Measurements from ENCODE around the gene MOB3C. TPM values are rescaled to one million over a fixed set of nuclear protein-coding genes. Genes with fewer than 3 reads are reported as not detected.
A peak's percentile ranks its signal among the peaks of the same experiment; 100 is the strongest.

Gene MOB3C
- polyA plus RNA-seq, 3 donors: 5.3 to 18.1 (median 6.1) TPM

- intact Hi-C loops (cut with micrococcal nuclease): loop anchor here in 1 of 2 donors (1.0 to 5.0 kb wide), 2 partner anchors 11 to 34 kb away; partner anchors contain the start of gene MOB3C
- Histone ChIP-seq H3K4me2 (replicated peaks; ENCODE audit: extremely low read depth, low read length, poor library complexity, severe bottlenecking) (peak overlapping the region; percentile 2), H3K27me3 (ENCODE audit: control insufficient read depth in 2 of 2, insufficient read depth in 2 of 2, low read length in 2 of 2) (no peaks in the 10 kb centered on the region), H3K9ac (ENCODE audit: insufficient read depth, low read length, poor library complexity, severe bottlenecking) (no peak overlapping the region), H2AFZ (ENCODE audit: insufficient read depth, low read depth, low read length, poor library complexity, severe bottlenecking) (no peak overlapping the region), H4K20me1 (ENCODE audit: insufficient read depth, low read length) (peaks cover 33% of the 10 kb centered on the region), H3K79me2 (ENCODE audit: insufficient read depth, low read length) (peaks cover 34% of the 10 kb centered on the region), H3K9me3 (replicated peaks in 1 of 2; ENCODE audit: control insufficient read depth in 1 of 2, insufficient read depth in 1 of 2, low read length in 2 of 2) (no peaks in the 10 kb centered on the region), H3K4me3 (replicated peaks in 1 of 3; ENCODE audit: low read depth in 2 of 3, low read length in 3 of 3) (peak overlapping the region in 1 of 3 experiments; percentile 27), H3K4me1 (ENCODE audit: control insufficient read depth in 1 of 2, insufficient read depth in 2 of 2, low read length in 2 of 2) (peaks cover 81 to 88% of the 10 kb centered on the region in 2 donors), H3K36me3 (replicated peaks in 1 of 2; ENCODE audit: control insufficient read depth in 1 of 2, insufficient read depth in 2 of 2, low read length in 2 of 2) (peaks cover 24 to 50% of the 10 kb centered on the region in 2 donors), H3K27ac (ENCODE audit: low read depth in 1 of 2, low read length in 2 of 2) (peak overlapping the region in 1 of 2 donors; percentile 86)
- Mint-ChIP-seq H3K9me3 (no peaks in the 10 kb centered on the region), H3K27ac (peak overlapping the region; percentile 73 to 99 (median 86)), H3K4me3 (peak overlapping the region in 1 of 2 donors; percentile 40), H3K36me3 (peaks cover 44 to 57% of the 10 kb centered on the region in 2 donors), H3K27me3 (ENCODE audit: low read depth in 3 of 3) (peaks cover 0 to 3% (median 0%) of the 10 kb centered on the region in 3 donors), H3K4me1 (peaks cover 90% of the 10 kb centered on the region)
- 4% methylated on average over 3 of the region's 7 CpGs for WGBS (ENCODE audit: insufficient coverage)
- peak in 2 of 3 donors; percentile 35 to 39 for DNase-seq
- TF ChIP-seq CTCF (IDR thresholded peaks at IDR 0.05): no peak
These were observed 33.6 kb downstream of the MOB3C start for GRCh38 chr1:46582972-46583371.

- peaks cover 24% of the 10 kb centered on the region for H4K20me1 ChIP-seq (ENCODE audit: insufficient read depth, low read length)
- peak overlapping the region; percentile 9 for H3K9ac ChIP-seq (ENCODE audit: insufficient read depth, low read length, poor library complexity, severe bottlenecking)
- peaks cover 34% of the 10 kb centered on the region for H3K79me2 ChIP-seq (ENCODE audit: insufficient read depth, low read length)
- peaks cover 29 to 59% of the 10 kb centered on the region in 2 donors for H3K36me3 ChIP-seq (replicated peaks in 1 of 2; ENCODE audit: control insufficient read depth in 1 of 2, insufficient read depth in 2 of 2, low read length in 2 of 2)
- peaks cover 72 to 77% of the 10 kb centered on the region in 2 donors for H3K4me1 ChIP-seq (ENCODE audit: control insufficient read depth in 1 of 2, insufficient read depth in 2 of 2, low read length in 2 of 2)
- H3K4me2 ChIP-seq (replicated peaks; ENCODE audit: extremely low read depth, low read length, poor library complexity, severe bottlenecking): peak overlapping the region; percentile 33
- Mint-ChIP-seq H3K27me3 (ENCODE audit: low read depth in 3 of 3) (peaks cover 0 to 3% (median under 1%) of the 10 kb centered on the region in 3 donors), H3K9me3 (no peaks in the 10 kb centered on the region), H3K4me1 (peaks cover 81% of the 10 kb centered on the region), H3K36me3 (peaks cover 53 to 67% of the 10 kb centered on the region in 2 donors), H3K4me3 (peak overlapping the region in 1 of 2 donors; percentile 44), H3K27ac (peak overlapping the region; percentile 81 to 99 (median 97))
- no peak overlapping the region for H2AFZ ChIP-seq (ENCODE audit: insufficient read depth, low read depth, low read length, poor library complexity, severe bottlenecking)
- intact Hi-C loops (cut with micrococcal nuclease): loop anchor here in 1 of 2 donors (5.0 kb wide), 1 partner anchor 35 kb away; the partner anchor contains the start of gene MOB3C
- WGBS (ENCODE audit: insufficient coverage): 50% methylated on average over 2 of the region's 4 CpGs
- no peaks in the 10 kb centered on the region for H3K9me3 ChIP-seq (replicated peaks in 1 of 2; ENCODE audit: control insufficient read depth in 1 of 2, insufficient read depth in 1 of 2, low read length in 2 of 2)
- peak; percentile 64 to 85 (median 68) for DNase-seq
- H3K27ac ChIP-seq (ENCODE audit: low read depth in 1 of 2, low read length in 2 of 2): peak overlapping the region; percentile 50 to 86
- H3K27me3 ChIP-seq (ENCODE audit: control insufficient read depth in 2 of 2, insufficient read depth in 2 of 2, low read length in 2 of 2): no peaks in the 10 kb centered on the region
- H3K4me3 ChIP-seq (replicated peaks in 1 of 3; ENCODE audit: low read depth in 2 of 3, low read length in 3 of 3): peak overlapping the region in 1 of 3 experiments; percentile 42
- TF ChIP-seq CTCF (IDR thresholded peaks at IDR 0.05): no peak
These were observed 34.7 kb downstream of the MOB3C start for GRCh38 chr1:46581681-46582455.
